Mesendoderm (in vitro differentiated cells): Measurements from ENCODE around the gene CATSPER1.

Experiments used
- DNase-seq: peaks from one replicate; pipeline ENCODE4 v3.0.0; 2013
- H2AK5ac ChIP-seq: 2 replicates; pipeline ENCODE4 v1.6.1; 2013; ENCODE audit warnings: low read length, inconsistent platforms
- H2BK120ac ChIP-seq: 2 replicates; pipeline ENCODE4 v1.6.1; 2013; ENCODE audit warnings: low read depth, mild to moderate bottlenecking, low read length, moderate library complexity, mixed read lengths
- H2BK15ac ChIP-seq: replicated peaks from 2 replicates; pipeline ENCODE4 v1.6.1; 2013; ENCODE audit warnings: low read depth, mild to moderate bottlenecking, moderate library complexity
- H2BK5ac ChIP-seq: 2 replicates; pipeline ENCODE4 v1.6.1; 2013; ENCODE audit warnings: low read length, inconsistent platforms
- H3K18ac ChIP-seq: 2 replicates; pipeline ENCODE4 v1.6.1; 2013; ENCODE audit warnings: mild to moderate bottlenecking, low read length, mixed read lengths
- H3K23ac ChIP-seq: one replicate; pipeline ENCODE4 v1.6.1; 2013; ENCODE audit warnings: low read length
- H3K27ac ChIP-seq: 2 replicates; pipeline ENCODE4 v1.5.1; 2013; ENCODE audit warnings: low read depth, mild to moderate bottlenecking, inconsistent platforms, low read length, moderate library complexity
- H3K27me3 ChIP-seq: 2 replicates; pipeline ENCODE4 v1.6.1; 2013; ENCODE audit warnings: low read length, control low read depth, mild to moderate bottlenecking, inconsistent platforms; ENCODE audit not compliant: insufficient read depth, poor library complexity
- H3K36me3 ChIP-seq: 2 replicates; pipeline ENCODE4 v1.6.1; 2013; ENCODE audit warnings: low read length, inconsistent platforms; ENCODE audit not compliant: control insufficient read depth, insufficient read depth
- H3K4ac ChIP-seq: one replicate; pipeline ENCODE4 v1.6.1; 2013; ENCODE audit warnings: low read depth, mild to moderate bottlenecking, low read length, moderate library complexity
- H3K4me1 ChIP-seq: 2 replicates; pipeline ENCODE4 v1.6.1; 2013; ENCODE audit warnings: low read depth, low read length, inconsistent platforms; ENCODE audit not compliant: control insufficient read depth
- H3K4me2 ChIP-seq: 2 replicates; pipeline ENCODE4 v1.6.1; 2013; ENCODE audit warnings: low read length
- H3K4me3 ChIP-seq: 2 replicates; pipeline ENCODE4 v1.5.1; 2013; ENCODE audit warnings: mild to moderate bottlenecking, low read length
- H3K56ac ChIP-seq: one replicate; pipeline ENCODE4 v1.6.1; 2013; ENCODE audit warnings: low read length
- H3K79me1 ChIP-seq: 2 replicates; pipeline ENCODE4 v1.6.1; 2013; ENCODE audit warnings: low read length, inconsistent platforms
- H3K79me2 ChIP-seq: 2 replicates; pipeline ENCODE4 v1.6.1; 2013; ENCODE audit warnings: mild to moderate bottlenecking, low read length; ENCODE audit not compliant: control insufficient read depth, insufficient read depth
- H3K9ac ChIP-seq: 2 replicates; pipeline ENCODE4 v1.6.1; 2013; ENCODE audit warnings: low read length, inconsistent platforms
- H4K5ac ChIP-seq: one replicate; pipeline ENCODE4 v1.6.1; 2013; ENCODE audit warnings: low read length
- H4K8ac ChIP-seq: one replicate; pipeline ENCODE4 v1.6.1; 2013; ENCODE audit warnings: low read depth, mild to moderate bottlenecking, control low read depth, low read length, moderate library complexity
- WGBS: extraction: QIAGEN DNeasy Blood & Tissue Kit; methylation state at CpG from one replicate; pipeline ENCODE4 v1.1.7; 2013; ENCODE audit warnings: low lambda C conversion rate, missing lambda C conversion rate; ENCODE audit not compliant: insufficient coverage; ENCODE audit errors: extremely low coverage; 5-methylcytosine and 5-hydroxymethylcytosine counted together

Gene CATSPER1

DNA sequence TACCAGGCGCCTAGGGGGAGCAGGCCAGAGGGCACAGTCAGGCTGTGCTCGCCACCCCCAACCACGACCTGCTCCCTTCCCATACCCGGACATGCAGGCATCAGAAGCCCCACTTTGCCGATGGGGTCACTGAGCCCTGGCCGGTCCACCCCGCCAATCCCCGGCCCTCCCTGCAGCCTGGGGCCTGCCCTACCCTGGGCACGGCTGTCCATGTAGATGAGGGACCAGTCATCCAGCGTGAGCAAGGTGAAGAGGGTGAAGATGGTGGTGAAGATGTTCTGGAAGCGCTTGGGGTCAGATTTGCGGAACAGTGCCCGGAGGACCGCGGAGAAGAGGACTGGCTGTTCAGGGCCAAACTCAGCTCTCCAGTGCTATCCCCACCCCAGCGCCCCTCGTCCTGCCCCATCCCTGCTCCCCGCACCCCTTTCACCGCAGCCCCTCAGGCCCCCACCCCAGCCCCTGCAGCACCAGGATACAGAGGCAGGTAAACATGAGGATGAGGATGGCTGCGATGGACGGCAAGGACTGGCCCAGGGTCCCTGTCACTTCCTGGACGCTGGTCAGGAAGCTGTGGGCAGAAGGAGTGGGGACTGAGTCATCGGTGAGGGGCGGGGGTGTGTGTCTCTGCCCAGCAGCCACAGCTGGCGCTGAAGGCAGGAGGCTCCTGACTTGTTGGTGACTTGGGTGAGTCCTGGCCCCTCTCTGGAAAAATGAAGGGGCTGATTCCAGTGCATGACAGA is 5.5 kb downstream of the CATSPER1 start:
- Histone ChIP-seq H3K79me1 (no peaks in the 10 kb centered on the region), H2BK120ac (no peak overlapping the region), H2AK5ac (no peak overlapping the region), H4K8ac (no peak overlapping the region), H3K27ac (no peak overlapping the region), H3K27me3 (no peaks in the 10 kb centered on the region), H3K4me1 (no peaks in the 10 kb centered on the region), H3K56ac (no peak overlapping the region), H3K9ac (no peak overlapping the region), H3K36me3 (no peaks in the 10 kb centered on the region), H3K23ac (no peak overlapping the region), H3K4me3 (no peak overlapping the region), H3K4ac (no peak overlapping the region), H3K18ac (no peak overlapping the region), H3K79me2 (no peaks in the 10 kb centered on the region), H2BK15ac (no peak overlapping the region), H4K5ac (no peak overlapping the region), H2BK5ac (no peak overlapping the region), H3K4me2 (no peak overlapping the region)
- no peak for DNase-seq
- no CpG with 5 or more reads among the region's 25 CpGs for WGBS

GRCh38 chr11:66020212-66020611 is 6.1 kb downstream of the CATSPER1 start:
- H2BK5ac ChIP-seq = no peak overlapping the region
- no peak overlapping the region for H3K4me3 ChIP-seq
- no peak overlapping the region for H3K18ac ChIP-seq
- H3K9ac ChIP-seq = no peak overlapping the region
- no peak overlapping the region for H4K5ac ChIP-seq
- H3K4me1 ChIP-seq = no peaks in the 10 kb centered on the region
- WGBS = no CpG with 5 or more reads among the region's 8 CpGs
- no peak overlapping the region for H2BK15ac ChIP-seq
- H2BK120ac ChIP-seq = no peak overlapping the region
- no peaks in the 10 kb centered on the region for H3K36me3 ChIP-seq
- no peak overlapping the region for H3K4me2 ChIP-seq
- no peak overlapping the region for H2AK5ac ChIP-seq
- no peaks in the 10 kb centered on the region for H3K27me3 ChIP-seq
- no peak overlapping the region for H3K56ac ChIP-seq
- H3K79me1 ChIP-seq = no peaks in the 10 kb centered on the region
- no peaks in the 10 kb centered on the region for H3K79me2 ChIP-seq
- no peak overlapping the region for H4K8ac ChIP-seq
- H3K23ac ChIP-seq = no peak overlapping the region
- no peak for DNase-seq
- H3K4ac ChIP-seq = no peak overlapping the region
- H3K27ac ChIP-seq = no peak overlapping the region

- Histone ChIP-seq H2BK120ac (no peak overlapping the region), H3K4me3 (no peak overlapping the region), H3K9ac (no peak overlapping the region), H4K8ac (no peak overlapping the region), H3K4ac (no peak overlapping the region), H3K56ac (no peak overlapping the region), H3K18ac (no peak overlapping the region), H3K27ac (no peak overlapping the region), H3K27me3 (no peaks in the 10 kb centered on the region), H3K79me1 (no peaks in the 10 kb centered on the region), H2BK15ac (no peak overlapping the region), H2AK5ac (no peak overlapping the region), H3K4me1 (no peaks in the 10 kb centered on the region), H3K4me2 (no peak overlapping the region), H4K5ac (no peak overlapping the region), H3K36me3 (no peaks in the 10 kb centered on the region), H3K79me2 (no peaks in the 10 kb centered on the region), H3K23ac (no peak overlapping the region), H2BK5ac (no peak overlapping the region)
- no peak for DNase-seq
- no CpG with 5 or more reads among the region's 4 CpGs for WGBS
Measured at GRCh38 chr11:66017321-66017720, 9.0 kb downstream of the CATSPER1 start.

GRCh38 chr11:66016793-66017177 is 9.5 kb downstream of the CATSPER1 start:
- Histone ChIP-seq H3K18ac (no peak overlapping the region), H3K27me3 (no peaks in the 10 kb centered on the region), H2AK5ac (no peak overlapping the region), H3K9ac (no peak overlapping the region), H3K4me2 (no peak overlapping the region), H3K4me3 (no peak overlapping the region), H3K27ac (no peak overlapping the region), H3K36me3 (no peaks in the 10 kb centered on the region), H4K8ac (no peak overlapping the region), H2BK15ac (no peak overlapping the region), H3K79me2 (no peaks in the 10 kb centered on the region), H3K56ac (no peak overlapping the region), H4K5ac (no peak overlapping the region), H3K79me1 (no peaks in the 10 kb centered on the region), H2BK5ac (no peak overlapping the region), H3K23ac (no peak overlapping the region), H3K4ac (no peak overlapping the region), H3K4me1 (no peaks in the 10 kb centered on the region), H2BK120ac (no peak overlapping the region)
- no CpG with 5 or more reads among the region's 10 CpGs for WGBS
- no peak for DNase-seq

DNA sequence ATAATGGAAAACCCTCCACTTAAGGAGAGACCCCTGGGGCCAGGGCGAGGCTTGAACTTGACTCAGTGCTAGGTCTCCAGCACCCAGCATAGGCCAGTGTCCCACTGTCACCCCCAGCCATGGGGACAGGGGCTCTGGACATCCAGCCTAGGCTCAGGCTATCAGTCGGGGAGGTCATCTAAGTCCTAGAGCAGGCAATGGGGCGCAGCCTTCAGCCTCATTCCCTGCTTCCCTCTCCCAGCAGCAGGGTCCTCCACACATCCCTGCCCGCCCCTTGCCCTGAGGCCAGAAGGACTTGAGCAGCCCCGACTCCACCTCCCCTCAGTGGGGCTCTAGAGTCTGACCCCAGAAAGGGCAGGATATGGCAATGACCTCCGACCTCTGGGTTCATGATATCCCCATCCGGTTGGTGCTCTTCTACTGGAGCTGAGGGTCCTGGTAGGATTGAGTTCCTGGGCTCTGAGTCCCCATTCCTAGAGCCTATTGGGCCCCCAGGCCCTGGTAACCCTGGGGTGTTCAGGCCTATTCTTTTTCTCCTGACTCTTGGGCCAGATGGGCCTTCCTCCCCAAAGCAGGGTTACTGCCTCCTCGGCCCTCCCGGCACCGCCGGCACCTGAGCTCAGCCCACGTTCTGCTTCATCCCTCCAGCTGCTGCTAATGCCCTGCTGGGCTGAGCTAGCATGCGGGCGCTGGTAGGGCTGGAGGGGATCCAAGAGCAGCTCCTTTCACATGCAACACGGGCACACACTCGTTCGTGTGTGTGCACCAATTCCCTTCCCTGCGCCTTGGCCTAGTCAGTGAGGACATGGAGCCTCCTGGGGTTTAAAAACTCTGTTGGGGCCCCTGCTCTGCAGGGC is 10.1 kb downstream of the CATSPER1 start:
- Histone ChIP-seq H3K4me3 (no peak overlapping the region), H3K56ac (no peak overlapping the region), H3K23ac (no peak overlapping the region), H3K79me1 (no peaks in the 10 kb centered on the region), H3K9ac (no peak overlapping the region), H3K79me2 (no peaks in the 10 kb centered on the region), H3K18ac (no peak overlapping the region), H4K8ac (no peak overlapping the region), H2BK120ac (no peak overlapping the region), H2BK5ac (no peak overlapping the region), H3K27me3 (no peaks in the 10 kb centered on the region), H4K5ac (no peak overlapping the region), H3K36me3 (no peaks in the 10 kb centered on the region), H3K4ac (no peak overlapping the region), H3K4me1 (no peaks in the 10 kb centered on the region), H3K4me2 (no peak overlapping the region), H2AK5ac (no peak overlapping the region), H2BK15ac (no peak overlapping the region), H3K27ac (no peak overlapping the region)
- DNase-seq = no peak
- no CpG with 5 or more reads among the region's 18 CpGs for WGBS
